ENCODE data around the gene FBXL16. TPM values are rescaled to one million over a fixed set of nuclear protein-coding genes. Genes with fewer than 3 reads are reported as not detected.

The FBXL16 gene
- total RNA-seq, 1 experiment from 2014 or later, result 14.6 TPM

DNA sequence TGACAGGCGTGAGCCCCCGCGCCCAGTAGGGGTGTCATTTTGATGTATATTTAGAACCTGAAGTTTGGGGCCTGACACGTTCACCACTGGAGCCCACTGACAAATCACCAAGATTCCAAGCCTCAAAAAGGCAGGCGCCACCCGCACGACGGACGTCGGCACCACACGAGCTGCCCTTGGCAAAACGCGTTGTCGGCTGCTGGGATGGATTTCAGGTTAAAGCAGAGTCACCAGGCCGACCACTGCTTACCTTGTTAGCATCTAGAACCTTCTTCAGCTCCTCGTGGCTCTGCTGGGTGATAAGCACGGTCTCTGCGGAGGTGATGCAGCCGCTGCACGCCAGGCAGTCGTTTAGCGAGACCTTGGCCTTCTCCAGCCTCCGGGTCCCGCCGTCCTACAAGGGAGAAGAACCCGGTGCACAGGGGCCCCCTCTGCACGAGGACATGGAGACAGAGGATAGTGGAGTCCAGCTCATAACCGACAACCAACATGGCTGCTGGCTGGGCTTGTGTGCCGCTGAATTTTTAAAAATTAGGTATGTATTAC, 31.4 kb upstream of the FBXL16 start:
- in situ Hi-C loops (cut with HindIII; ENCODE audit: low sequenced_read_pairs), result no loop called here
- no peak for DNase-seq (ENCODE audit: low spot score)

DNA sequence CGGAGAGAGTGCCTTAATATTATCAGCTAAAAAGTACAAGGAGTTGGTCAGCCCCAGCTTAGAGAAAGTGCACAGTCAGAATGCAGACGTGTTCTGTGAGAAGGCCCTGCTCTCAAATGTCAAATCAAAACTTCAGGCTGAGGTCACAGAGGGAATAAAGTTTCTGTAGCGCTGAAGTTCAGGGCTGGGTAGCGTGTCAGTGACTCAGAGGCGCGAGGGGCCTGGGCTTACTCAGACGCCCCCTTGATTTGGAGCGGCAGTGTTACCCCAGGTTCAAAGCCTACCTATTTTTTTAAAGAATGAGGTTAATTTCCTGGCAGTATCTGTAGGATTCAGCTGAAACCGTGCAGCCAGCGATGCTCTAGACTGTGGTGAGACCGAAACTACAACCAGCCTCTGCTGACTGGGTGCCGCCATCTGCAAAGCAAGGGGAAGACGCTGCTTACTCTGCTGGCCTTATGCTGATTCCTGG, 30.4 kb upstream of the FBXL16 start:
- in situ Hi-C loops (cut with HindIII; ENCODE audit: low sequenced_read_pairs), result no loop called here
- DNase-seq (ENCODE audit: low spot score), result no peak

DNA sequence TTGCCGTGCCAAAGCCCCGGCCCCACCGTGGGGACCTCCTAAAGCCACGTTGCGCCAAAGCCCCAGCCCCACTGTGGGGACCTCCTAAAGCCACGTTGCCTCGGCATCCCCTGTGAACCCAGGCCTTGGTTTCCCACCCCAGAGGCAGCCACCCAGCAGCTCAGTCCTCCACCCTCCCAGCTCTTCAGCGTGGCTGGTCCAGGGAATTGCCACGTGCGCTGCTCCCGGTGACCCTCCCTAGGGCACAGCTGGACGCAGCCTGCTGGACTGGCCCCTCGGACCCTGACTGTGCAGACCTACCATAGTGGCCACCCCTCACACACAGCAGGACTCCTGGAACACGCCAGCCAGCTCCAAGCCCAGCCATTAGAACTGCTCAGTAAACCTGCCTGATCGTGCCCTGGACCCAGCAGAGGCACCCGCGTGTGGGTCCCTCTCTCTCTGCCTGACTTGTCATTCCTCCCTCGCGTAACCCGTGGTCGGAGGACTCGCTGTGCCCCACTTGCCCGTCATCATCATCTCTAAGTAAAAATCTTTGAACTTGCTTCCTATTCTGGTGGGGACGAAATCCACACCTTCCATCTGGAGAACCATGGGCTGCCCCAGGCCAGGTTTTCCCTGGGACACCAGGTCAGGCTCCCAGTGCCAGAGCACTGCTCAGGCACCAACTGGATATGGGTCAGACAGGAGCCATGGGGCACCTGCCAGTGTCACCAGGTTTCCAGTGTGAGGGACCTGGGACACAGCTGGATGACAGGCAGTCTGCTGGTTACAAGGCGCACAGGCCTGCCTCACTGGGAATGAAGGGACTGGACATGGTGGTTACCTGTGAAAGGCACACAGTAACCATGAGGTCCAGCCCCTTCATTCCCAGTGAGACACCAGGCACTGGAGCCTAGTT, 29.6 kb upstream of the FBXL16 start:
- no peak for DNase-seq (ENCODE audit: low spot score)
- in situ Hi-C loops (cut with HindIII; ENCODE audit: low sequenced_read_pairs), result no loop called here

DNA sequence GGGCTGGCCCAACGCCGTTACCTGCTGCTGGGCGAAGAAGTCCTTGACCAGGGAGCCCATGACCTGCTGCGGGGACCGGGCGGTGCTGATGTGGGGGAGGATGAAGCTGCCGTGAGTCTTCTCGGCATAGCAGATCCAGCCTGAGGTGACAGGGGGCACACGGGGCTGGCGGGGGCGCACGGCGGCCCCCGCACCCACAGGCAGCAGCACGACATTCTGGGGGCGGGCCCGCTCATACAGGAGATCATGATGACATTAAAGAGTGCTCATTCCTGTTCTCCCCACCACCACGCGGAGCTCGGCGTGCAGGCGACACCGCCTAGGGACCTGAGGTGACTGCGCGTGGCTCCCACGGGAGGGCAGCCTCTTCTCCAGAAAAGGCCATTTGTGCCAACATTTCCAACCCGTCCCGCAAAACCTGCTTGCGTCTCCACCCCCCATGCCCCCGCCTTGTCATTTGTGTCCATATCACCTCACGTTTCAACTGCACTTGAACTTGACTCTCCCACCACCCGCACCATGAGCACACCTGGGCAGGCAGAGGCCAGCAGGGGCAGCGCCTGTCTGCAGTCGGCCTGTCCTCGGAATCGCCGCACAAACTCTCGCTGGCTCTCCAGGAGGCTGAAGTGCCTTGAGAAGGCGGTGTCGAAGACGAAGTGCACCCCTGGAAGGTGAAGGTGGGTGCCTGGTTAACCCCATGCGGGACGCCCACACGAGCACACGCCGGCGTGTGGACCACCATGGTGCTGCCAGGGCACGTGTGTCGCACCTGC, 28.8 kb upstream of the FBXL16 start:
- DNase-seq (ENCODE audit: low spot score), result no peak
- in situ Hi-C loops (cut with HindIII; ENCODE audit: low sequenced_read_pairs), result no loop called here

DNA sequence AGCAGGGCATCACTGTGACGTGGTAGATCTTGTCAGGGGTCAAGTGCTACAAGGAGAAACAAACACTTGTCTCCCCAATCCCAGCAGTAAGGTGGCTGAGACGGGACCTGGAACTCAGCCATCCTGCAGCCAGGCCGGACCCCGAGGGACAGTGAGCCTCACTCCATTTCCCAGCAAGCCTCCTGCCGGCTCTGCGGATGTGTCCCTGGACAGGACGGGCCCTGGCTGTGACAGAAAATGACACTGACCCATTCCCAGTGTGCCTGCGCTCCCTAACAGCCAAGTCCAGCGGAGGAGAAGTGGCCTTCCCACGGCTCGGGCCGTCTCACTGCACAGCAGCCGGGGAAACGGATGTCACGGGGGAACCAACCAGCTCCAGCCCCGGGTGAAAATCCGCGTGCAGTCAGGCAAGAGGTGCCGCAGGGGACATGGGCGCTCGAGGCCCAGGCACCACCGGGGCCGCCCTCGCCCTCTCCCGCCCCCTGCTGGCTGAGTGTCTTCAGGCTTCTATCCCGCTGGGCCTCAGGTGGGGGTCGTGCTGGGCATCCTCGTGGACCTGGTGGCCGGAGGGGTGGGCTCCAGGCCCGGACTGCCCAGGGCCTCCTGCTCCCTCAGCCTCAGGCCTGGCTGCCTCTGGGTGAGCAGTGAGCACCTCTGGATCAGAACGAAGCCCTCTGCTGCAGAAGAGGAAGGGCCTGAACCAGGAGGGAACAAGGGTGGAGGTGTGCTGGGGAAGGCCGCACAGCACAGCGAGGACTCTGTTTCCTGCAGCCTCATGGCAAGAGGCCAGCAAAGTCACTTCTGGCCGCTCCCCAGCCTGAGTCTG, 28.0 kb upstream of the FBXL16 start:
- DNase-seq (ENCODE audit: low spot score), result no peak
- in situ Hi-C loops (cut with HindIII; ENCODE audit: low sequenced_read_pairs), result no loop called here

DNA sequence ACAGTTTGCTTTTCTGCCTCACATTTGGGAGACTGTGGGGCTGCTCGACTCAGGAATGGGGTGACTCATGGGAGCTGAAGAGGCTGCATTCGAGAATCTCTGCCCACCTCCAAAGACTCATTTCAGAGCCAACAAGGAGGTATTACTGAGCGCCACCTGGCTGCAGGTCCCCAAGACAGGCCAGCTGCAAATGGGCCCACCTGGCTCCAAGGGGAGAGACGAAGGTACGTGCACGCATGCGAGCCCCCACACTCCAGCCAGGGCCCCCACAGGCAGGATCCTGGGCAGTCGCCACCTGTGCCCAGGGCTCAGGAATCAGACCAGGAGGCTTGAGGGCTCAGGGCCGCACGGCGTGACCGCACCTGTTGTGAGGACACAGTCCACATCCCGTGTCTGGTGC, 27.3 kb upstream of the FBXL16 start:
- DNase-seq (ENCODE audit: low spot score), result no peak
- in situ Hi-C loops (cut with HindIII; ENCODE audit: low sequenced_read_pairs), result no loop called here

DNA sequence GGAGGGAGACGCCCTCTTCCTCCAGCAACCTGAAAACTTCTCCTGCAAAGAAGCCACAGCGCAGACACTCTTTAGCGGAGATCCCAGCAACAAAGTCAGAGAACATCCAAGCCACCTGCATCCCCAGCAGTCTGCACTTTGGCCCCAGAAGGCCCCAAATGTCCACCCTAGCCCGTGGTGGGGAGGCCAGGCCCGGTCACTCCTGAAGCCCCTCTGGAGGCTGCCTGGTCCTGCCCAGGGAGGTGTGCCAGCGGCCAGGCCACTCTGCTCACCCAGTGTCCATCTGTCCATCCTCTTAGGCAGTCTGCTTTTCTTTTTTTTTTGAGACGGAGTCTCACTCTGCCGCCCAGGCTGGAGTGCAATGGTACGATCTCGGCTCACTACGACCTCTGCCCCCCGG, 26.7 kb upstream of the FBXL16 start:
- no peak for DNase-seq (ENCODE audit: low spot score)
- in situ Hi-C loops (cut with HindIII; ENCODE audit: low sequenced_read_pairs), result no loop called here

DNA sequence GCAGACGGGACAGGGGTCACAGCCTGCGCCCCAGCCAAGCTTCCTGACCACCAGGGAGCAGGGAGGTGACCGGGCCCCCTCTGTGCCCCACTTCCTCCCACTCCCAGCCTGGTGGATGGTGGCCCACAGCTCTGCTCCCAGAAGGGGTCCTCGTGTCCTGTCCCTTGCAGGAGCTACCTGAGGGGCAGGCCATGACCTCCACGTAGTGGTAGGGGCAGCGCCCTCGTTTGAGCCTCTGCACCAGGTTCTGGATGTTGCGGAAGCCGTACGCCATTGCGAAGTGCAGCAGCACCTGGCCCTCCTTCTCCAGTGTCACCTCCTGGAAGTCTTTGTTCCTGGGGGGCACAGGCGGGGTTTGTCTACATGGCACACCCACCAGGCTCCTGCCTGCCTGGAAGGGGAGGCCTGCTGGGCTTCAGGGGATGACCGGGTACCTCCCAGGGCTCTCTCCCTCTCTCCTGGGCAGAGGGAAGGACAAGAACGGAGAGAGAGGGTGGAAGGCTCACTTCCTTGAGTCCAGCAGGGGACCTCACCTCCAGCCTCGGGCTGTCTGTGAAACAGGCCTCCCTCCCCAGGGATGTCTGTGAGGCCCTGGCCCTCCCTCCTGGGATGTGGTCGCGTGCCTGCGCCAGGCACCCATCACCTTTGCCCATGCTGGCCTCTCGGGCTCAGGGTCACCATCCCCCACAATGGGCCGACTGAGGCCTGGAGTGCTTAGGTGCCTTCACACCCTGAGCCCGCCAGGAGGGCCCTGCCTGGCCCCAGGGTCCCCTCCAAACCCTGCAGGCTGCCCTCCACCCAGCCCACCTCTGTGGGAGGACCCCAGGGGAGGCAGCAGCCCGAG, 25.3 kb upstream of the FBXL16 start:
- in situ Hi-C loops (cut with HindIII; ENCODE audit: low sequenced_read_pairs), result no loop called here
- DNase-seq (ENCODE audit: low spot score), result no peak

DNA sequence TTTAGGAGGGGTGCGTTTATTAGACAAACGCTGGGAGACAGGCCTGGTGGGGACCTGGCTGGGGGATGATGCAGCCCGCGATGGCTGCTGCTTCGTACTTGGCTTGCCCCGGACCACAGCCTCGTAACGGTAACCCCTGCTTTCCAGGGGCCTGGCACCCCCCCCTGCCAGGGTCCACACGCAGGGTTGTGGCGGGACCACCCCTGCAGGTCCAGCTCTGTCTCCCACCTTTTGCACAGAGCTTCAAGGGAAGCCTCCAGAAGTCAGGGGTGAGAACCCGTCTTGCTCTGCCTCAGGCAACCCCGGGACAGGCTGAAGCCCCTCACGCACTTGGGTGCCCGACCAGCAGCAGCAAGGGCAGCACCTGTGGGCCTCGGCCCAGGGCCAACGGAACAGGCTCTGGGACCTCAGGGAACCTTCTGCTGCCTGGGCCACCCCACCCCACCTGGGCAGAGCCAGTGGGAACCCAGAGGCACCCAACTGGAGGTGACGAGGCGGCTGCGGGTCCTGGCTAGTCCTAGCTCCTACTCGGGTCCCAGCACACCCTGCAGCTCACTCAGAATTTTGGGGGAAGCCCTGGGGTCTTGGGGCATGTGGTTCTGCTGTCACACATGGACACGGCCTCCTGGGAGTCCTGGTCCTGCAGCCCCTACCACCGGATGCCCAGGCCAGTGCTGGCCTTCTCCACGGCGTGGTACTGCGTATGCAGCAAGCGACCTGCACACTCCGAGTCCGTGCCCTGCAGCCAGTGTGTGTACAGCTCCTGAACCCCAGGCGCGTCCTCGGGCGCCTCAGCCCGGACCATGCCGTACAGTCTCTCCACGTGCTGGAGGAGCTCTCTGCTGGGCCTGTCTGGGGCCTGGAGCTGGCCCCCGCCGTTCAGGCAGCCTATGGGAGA, 24.4 kb upstream of the FBXL16 start:
- DNase-seq (ENCODE audit: low spot score), result no peak
- in situ Hi-C loops (cut with HindIII; ENCODE audit: low sequenced_read_pairs), result no loop called here

DNA sequence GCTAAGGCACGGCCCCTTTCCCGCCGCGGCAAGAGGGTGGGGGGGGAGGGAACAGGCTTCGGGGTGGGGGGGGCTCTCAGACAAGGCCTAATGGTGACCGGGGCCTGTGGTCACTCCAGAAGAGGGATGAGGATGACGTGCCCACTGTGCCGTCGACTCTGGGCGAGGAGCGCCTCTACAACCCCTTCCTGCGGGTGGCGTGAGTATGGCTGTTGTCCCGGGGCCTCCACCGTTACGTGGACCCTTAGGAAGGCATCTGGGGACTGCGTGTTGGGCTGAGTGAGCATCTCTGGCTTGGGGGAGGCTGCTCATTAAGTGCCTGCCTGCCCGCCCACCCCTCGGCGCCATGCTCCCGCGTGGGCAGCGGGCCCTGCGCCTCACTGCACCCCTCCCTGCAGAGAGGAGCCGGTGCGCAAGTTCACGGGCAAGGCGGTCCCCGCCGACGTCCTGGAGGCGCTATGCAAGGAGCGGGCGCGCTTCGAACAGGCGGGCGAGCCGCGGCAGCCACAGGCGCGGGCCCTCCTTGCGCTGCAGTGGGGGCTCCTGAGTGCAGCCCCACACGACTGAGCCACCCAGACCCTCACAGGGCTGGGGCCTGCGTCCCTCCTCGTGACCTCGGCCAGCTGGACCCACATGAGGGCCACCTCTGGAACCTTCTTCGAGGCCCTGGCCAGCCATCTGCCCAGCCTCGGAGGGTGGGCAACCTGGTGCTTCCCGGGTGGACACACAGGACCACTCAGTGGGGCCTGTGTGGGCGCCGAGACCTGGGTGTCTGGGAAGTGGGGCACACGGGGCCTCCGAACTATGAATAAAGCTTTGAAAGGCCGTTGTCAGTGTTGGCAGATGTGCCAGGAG, 23.5 kb upstream of the FBXL16 start:
- no peak for DNase-seq (ENCODE audit: low spot score)
- in situ Hi-C loops (cut with HindIII; ENCODE audit: low sequenced_read_pairs), result no loop called here

DNA sequence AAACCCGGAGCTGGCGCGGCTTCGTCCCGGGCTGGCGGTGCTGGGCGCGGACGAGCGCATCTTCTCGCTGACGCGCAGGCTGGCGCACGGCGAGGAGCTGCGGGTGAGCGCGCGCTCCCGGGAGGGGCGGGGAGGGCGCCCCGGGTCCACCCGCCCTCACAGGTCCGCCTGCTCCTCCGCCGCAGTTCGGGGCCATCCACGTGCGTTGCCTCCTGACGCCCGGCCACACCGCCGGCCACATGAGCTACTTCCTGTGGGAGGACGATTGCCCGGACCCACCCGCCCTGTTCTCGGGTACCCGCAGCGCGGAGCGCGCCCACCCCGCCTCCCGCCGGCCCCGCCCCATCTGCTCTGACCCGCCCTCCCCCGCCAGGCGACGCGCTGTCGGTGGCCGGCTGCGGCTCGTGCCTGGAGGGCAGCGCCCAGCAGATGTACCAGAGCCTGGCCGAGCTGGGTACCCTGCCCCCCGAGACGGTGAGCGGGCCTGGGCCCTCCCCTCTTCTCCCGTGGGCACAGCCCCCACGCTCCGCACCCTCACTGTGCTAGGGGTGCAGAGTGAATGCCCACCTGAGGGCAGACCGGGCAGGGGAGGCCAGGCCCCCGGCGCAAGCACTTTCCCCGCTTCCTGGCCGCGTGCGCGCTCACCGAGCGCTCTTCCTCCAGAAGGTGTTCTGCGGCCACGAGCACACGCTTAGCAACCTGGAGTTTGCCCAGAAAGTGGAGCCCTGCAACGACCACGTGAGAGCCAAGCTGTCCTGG, 22.7 kb upstream of the FBXL16 start:
- in situ Hi-C loops (cut with HindIII; ENCODE audit: low sequenced_read_pairs), result no loop called here
- peak; percentile 81 for DNase-seq (ENCODE audit: low spot score)

DNA sequence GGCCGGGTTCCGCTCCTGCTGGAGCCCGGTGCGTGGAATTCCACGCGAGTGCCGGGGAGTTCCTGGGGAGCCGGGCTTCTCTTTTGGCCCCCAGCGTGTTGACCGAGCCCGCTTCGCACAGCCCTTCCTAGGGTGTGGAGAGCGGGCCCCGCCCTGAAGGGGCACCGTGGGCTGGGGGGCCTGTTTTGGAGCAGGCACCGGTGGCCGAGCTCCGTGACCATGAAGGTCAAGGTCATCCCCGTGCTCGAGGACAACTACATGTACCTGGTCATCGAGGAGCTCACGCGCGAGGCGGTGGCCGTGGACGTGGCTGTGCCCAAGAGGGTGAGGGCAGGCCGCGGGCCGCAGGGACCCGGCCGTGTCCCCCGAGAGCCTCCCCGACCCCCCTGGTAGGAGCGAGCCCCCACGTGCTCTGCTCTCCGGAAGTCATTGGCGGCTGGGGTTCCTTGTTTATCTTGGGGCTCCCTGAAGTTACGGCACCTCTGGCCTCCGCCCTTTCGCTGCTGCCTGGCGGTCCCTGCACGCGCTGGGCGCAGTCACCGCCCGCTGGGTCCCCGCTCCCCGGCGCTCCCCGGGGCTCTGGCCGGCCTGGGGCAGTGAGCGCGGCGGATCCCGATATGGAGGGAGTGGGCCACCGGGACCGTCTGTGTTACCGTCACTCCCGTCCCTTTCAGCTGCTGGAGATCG, 21.8 kb upstream of the FBXL16 start:
- no peak for DNase-seq (ENCODE audit: low spot score)
- in situ Hi-C loops (cut with HindIII; ENCODE audit: low sequenced_read_pairs), result no loop called here

DNA sequence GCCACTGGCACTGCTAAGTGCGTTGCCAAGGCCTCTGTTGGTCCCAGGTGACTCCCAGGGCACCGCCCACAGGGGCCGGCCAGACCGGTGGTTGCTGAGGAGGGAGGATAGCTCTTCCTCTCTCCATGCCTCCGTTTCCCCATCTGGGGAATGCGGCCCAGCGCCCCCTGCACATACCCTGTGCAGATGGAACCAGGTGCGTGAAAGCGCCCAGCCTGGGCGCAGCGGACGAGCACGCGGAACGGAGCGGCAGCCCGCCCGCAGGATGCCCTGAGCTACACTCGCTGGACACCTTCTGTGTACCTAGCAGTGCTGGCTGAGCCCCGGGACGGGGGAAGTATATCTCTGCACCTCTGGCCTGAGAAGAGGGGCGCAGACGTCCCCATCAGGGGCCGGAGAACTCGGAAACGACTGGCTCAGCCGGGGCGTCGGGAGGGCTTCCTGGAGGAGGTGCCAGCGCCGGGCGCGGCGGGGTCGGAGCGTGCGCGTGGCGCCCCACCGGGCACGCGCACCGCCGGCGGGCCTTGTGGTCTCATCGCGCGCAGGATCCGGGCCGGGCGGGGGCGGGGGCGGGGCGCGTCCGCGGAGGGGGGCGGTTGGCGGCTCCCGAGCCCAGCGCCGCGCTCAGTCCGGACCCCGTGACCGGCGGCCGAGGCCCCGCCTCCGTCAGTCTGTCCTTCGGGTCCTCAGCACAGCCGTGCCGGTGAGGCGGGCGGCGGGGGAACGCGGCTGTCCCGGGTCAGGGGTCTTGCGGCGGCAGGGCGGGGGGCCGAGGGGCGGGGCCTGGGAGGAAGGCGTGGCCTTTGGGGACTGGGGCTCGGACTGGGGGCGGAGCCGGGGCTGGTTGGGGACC, 21.1 kb upstream of the FBXL16 start, which contains the start of the genes CCDC78 and HAGHL:
Gene CCDC78, minus strand, starts transcription at position 6 of the 853 bp plus-strand sequence. CDS start 76 bp downstream, outside the sequence.
Gene HAGHL, plus strand, starts transcription at position 669 of the 853 bp plus-strand sequence. CDS start 404 bp downstream, outside the sequence.
- peak; percentile 45 for DNase-seq (ENCODE audit: low spot score)
- in situ Hi-C loops (cut with HindIII; ENCODE audit: low sequenced_read_pairs), result no loop called here

DNA sequence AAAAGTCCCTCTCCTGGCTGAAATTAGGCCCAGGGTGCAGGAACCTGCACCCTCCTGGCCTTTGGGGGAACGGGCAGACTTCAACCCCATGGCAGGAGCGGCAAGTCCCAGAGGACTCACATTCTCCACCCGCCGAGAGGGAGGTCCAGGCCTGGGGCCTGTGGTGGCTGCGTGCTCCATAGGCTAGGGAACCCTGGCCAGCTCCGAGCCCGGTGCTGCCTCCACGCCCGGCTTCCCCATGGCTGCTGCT, 20.5 kb upstream of the FBXL16 start:
- no peak for DNase-seq (ENCODE audit: low spot score)
- in situ Hi-C loops (cut with HindIII; ENCODE audit: low sequenced_read_pairs), result no loop called here
